GM11168 (cell line): Measurements from ENCODE around the gene ARF4.
"Not testable (repeated sequence)": the region's sequence is repeated elsewhere in the genome, so short reads cannot be mapped to it uniquely, and the experiment has no call there.

Experiments
- in situ Hi-C: fragments of 300-500 bp; cut with MboI; formaldehyde crosslinking; loops from one replicate; pipeline ENCODE4 v1.12.0; 2022; ENCODE audit warnings: low sequenced_read_pairs; ENCODE audit not compliant: unreplicated experiment

The ARF4 gene

DNA sequence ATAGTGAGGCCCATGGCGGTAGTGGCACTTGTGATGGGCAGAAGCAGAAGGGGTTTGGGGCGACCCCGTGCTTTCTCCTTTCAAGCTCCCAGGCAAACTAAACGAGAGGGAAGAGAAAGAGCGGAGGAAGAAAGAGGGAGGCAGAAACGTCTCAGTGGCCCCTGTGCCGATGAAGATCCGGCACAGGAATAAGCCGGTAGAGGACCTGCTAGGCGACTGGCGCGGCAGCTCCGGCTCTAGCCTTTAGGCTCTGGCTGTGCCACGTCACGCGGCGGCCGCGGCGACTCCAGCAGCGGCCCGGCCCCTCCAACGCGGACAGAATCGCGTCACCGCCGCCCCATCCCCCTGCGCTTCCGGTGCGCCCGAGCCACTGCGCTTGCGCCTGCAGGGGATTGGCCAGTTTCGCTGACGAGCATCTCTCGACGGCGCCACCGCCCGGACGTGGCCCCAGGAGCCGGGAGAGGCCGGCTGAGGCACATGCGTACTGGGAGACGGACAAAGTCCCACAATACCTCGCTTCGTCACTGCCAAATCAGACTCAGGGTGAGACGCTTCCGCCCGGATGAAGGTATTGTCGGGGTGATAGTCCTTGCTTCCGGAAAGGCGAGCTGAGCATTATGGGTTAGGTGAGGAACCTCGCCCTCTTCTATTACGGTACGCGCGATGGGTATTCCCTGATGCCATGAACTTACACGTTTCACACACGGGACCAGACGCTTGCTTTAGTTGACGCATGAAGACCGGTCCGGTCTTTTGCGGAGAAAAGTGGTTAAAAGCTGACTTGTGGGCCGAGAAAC is at the start of gene ARF4:
ARF4 (minus strand) TSS at position 218 of the 797 bp plus-strand sequence; CDS start at position 14, 204 bp downstream.
- in situ Hi-C loops, result no loop called here

DNA sequence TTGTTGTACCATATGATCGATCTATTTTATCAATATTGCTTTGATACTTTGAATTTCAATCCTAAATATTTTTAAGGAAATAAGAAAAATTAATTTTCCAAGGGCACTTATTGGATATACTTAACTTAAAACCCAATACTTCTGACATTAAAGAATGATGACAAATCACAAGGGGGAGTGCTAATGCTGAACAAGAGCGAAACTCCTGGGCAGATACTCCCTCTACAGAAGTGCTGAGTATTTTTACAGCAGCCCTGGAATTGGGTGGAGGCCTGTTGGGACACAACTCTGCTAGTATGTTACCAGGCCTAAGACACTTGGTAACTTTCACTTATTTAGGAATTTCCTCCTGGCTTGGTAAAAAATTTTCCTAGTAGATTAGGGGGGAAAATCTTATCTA is 49.6 kb upstream of the ARF4 start:
- in situ Hi-C loops, result no loop called here

GRCh38 chr3:57644740-57645139 is 47.6 kb upstream of the ARF4 start:
- in situ Hi-C loops, result no loop called here

DNA sequence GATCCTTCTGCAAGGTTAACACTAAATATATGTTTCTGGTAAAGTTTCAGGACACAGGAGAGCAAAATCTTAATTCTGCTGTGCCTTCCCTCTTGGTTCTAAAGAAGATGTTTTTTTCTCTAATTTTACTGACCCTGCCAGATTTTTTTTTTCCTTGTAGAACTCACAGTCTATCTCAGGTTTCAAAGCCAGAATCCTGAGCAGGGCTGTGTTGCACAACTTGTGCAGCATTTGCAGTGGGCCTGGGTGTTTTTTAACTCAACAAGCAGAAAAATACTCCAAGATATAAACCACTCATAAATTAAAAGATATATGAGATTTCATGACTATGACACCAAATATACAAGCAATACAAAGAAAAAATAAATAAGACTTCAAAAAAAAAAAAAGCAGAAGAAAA is 40.2 kb upstream of the ARF4 start:
- in situ Hi-C loops, result no loop called here

GRCh38 chr3:57634259-57634658 is 37.1 kb upstream of the ARF4 start:
- in situ Hi-C loops, result not testable (repeated sequence)

GRCh38 chr3:57627976-57628375 is 30.8 kb upstream of the ARF4 start:
- in situ Hi-C loops, result no loop called here

GRCh38 chr3:57624801-57625200 is 27.7 kb upstream of the ARF4 start:
- in situ Hi-C loops, result no loop called here

GRCh38 chr3:57622362-57622761 is 25.2 kb upstream of the ARF4 start:
- in situ Hi-C loops, result no loop called here

GRCh38 chr3:57617739-57618138 is 20.6 kb upstream of the ARF4 start:
- in situ Hi-C loops, result no loop called here

DNA sequence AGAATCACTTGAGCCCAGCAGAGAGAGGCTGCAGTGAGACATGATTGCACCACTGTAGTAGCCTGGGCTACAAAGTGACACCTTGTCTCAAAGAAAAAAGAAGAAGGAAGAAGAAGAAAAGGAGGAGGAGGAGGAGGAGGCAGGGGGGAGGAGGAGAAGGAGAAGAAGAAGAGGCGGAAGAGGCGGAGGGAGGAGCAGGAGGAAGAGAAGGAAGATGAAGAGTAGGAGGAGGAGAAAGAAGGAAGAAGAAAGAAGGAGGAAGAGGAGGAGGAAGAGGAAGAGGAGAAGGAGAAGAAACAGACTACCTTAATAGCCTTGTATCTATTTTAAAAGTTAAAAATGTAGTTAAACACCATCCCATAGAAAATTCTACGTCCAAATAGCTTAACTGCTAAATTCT is 19.1 kb upstream of the ARF4 start:
- in situ Hi-C loops, result no loop called here

- in situ Hi-C loops, result not testable (repeated sequence)
Observed at GRCh38 chr3:57611870-57612269, 14.7 kb upstream of the ARF4 start.

- in situ Hi-C loops, result no loop called here
Observed at GRCh38 chr3:57605683-57606082, 8.5 kb upstream of the ARF4 start.

DNA sequence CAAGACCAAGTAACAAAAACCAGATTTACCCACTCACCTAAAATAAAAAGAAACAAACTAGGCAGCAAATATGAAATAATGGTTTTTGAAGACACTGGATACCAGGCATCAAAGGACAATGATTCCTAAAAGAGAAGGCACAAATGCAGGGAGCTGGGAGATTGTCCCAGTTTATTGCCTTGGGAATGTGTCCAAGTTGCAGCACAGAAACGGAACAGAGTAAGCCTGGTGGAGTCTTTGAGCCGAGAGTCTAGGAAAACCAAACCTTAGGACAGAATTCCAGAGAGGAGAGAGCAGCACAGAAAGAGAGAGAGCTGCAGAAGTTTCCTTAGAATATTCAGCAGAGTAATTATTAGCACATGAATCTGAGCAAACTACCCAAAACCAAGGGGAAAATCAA is 7.8 kb upstream of the ARF4 start:
- in situ Hi-C loops, result no loop called here

- in situ Hi-C loops, result no loop called here
Observed at GRCh38 chr3:57600195-57600594, 3.1 kb upstream of the ARF4 start.

DNA sequence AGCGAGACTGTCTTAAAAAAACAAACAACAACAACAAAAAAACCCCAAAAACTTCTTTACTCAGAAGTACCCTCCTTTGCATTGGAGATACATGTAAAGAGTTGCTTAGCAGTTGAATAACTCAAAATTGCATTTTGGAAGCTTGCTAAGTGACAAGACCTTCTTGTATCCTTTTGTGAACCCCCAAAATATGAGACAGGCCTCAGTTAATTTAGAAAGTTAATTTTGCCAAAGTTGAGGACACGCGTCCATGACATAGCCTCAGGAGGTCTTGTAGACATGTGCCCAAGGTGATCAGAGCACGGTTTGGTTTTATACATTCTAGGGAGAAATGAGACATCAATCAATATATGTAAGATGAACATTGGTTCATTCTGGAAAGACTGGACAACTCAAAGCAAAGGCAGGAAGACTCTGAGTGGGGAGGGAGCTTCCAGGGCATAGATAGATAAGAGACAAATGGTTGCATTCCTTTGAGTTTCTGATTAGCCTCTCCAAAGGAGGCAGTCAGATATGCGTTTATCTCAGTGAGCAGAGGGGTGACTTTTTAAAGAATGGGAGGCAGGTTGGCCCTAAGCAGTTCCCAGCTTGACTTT is 1.7 kb upstream of the ARF4 start:
- in situ Hi-C loops, result no loop called here

DNA sequence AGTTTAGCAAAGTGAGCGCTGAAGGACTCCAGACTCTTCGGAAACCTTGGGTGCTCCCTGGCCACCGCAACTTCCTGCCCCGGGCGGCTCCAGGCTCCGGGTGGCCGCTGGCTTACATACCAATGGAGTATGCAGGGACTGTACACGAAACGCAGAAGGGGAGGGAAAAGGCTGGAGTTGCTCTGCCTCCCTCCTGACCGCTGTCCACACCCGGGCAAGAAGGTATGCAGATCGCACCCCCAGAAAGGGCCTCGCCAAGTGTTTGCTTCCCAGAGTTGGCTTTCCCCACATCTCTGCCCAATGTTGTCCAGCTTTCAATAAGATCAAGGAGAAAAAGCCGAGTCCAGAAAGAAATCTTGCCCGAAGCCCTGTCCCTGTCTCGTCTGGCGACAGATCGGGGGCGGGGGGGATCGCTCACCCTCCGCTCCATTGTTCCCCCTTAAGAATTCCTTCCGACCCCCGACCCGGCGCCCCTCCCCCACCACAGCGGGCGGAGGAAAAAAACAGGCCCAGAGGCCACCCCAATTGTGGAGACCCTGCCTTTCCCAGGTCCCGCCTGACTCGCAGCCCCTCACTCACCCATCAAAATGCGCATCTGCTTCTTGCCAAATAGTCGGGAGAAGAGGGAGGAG is 533 bp downstream of the ARF4 start:
- in situ Hi-C loops, result no loop called here

DNA sequence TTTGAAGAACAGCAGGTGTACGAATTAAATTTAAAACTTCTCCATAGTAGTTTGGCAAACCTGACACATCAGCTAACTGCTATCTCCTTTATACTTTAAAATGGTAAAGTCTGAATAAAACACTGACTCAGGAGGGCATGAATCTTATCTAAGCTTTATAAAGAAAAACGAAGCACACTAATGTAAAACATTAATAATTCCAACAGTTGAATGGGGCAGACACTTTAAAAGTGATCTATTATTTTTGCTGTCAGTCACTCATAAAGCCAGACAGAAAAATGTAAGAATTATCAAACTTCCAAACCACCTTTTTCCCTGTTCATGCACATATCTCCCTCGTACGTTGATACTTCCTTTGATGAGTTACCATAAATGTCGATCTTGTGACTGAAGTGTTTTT is 2.6 kb downstream of the ARF4 start:
- in situ Hi-C loops, result no loop called here

DNA sequence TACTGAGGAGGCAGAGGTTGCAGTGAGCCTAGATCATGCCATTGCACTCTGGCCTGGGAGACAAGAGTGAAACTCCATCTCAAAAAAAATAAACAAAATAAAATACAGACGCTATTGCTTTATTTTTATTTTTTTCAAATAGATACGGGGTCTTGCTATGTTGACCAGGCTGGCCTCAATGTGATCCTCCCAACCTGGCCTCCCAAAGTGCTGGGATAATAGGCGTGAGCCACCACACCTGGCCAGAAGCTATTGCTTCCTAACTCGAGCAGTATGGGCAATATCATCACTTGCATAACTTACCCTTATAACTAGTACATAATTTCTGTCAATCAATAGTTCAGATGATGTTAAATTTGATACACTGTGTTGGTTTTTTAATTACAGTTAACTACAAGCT is 3.0 kb downstream of the ARF4 start:
- in situ Hi-C loops, result no loop called here

- in situ Hi-C loops, result no loop called here
Observed at GRCh38 chr3:57592306-57592705, 4.8 kb downstream of the ARF4 start.

GRCh38 chr3:57587905-57588304 is 9.2 kb downstream of the ARF4 start:
- in situ Hi-C loops, result no loop called here

DNA sequence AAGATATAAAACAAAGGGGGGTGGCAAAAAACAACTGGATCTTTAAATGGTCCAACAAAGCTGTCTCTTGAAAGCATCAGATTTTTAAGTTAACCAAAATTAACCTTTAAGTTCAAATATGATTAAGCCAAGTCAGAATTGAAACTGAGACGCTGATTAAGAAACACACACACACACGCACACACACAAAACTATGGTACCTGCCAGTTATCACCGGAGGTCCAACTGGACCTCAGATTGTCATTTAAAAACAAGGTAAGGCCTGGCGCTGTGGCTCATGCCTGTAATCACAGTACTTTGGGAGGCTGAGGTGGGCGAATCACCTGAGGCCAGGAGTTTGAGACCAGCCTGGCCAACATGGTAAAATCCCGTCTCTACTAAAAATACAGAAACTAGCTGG is 10.4 kb downstream of the ARF4 start:
- in situ Hi-C loops, result no loop called here

- in situ Hi-C loops, result no loop called here
Observed at GRCh38 chr3:57583544-57583943, 13.6 kb downstream of the ARF4 start.
